Renal cortex interstitium (tissue), 11 donors: ENCODE measurements around the gene KCNJ4. TPM values are rescaled to one million over a fixed set of nuclear protein-coding genes. Genes with fewer than 3 reads are reported as not detected.
A peak's percentile ranks its signal among the peaks of the same experiment; 100 is the strongest.
"Not testable (repeated sequence)": the region's sequence is repeated elsewhere in the genome, so short reads cannot be mapped to it uniquely, and the experiment has no call there.

ENCODE experiments used
- DNase-seq, 11 donors: peaks; one replicate each; pipeline ENCODE4 v3.0.0-alpha.2; 2013; ENCODE audit warnings: low read depth in 9 of 11, low spot score in 4 of 11; ENCODE audit errors: extremely low read depth in 1 of 11
- polyA plus RNA-seq, 3 donors: library from polyadenylated mRNA; unstranded; fragments of 120-200 nt; gene quantifications; one replicate each; pipeline ENCODE4 v1.2.1, GENCODE V29; 2013; ENCODE audit not compliant: insufficient read length in 3 of 3

KCNJ4 gene
- polyA plus RNA-seq, 3 donors = 0.28 to 0.30 (median 0.29) TPM

DNA sequence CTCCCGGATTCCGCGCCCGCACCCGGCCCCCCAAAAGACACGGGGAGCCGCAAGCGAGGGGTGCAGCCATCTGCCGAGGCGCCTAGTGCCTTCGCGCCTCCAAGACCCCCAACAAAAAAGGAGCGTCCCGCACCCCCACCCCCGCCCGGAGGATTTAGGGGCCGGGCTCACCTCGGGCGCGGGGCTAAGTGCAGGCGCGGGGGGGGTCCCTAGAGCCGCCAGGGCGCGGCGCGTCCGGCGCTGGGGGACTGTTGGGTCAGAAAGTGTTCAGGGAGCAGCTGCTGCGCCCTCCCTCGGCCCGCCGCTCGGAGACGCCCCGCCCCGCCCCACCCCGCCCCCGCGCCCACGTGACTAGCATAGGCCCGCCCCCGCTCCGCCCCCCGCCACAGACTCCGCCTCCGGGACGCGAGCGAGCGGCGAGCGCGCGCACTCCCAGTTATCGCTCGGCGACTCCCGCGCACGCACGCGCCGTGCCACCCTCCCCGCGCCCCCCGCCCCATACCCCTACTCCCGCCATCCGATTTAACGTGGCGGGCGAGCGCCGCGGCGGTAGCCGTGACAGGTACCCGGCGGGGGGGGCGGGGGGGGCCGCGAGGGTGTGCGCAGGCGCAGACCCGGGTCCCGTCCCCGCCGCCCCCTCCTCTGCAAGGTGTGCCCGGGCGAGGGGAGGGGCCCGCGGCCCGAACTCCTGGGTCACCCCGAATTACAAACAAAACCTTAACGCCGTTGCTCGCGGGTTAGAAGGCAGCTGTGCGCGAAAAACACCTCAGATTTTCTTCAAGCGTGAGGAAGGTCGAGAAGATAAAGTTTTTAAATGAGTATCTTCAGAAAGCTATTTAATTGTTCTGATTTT is 56.2 kb downstream of the KCNJ4 start:
- peak in 9 of 11 donors; percentile 40 to 82 (median 71) for DNase-seq

DNA sequence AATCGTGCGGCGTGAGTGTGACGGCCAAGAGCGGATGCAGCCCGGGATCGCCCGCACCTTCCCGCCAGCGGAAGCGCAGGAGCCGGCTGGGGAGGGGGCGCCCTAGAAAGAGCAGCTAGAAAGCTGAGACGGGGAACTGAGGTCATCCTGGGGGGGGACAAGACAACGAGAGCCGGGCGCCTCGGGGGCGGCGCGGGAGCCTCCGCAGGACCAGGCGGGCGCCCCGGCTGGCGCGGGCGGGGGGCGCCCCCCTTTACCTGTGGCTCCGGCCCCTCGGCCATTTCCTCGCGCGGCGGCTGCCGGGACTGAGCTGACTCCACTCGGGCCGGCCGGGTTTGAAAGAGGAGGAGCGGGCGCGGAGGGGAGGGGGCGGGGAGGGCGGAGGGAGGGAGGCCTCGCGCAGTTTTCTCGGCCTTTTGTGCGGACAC is 56.8 kb downstream of the KCNJ4 start:
- DNase-seq = peak in 2 of 11 donors; percentile 40 to 45

DNA sequence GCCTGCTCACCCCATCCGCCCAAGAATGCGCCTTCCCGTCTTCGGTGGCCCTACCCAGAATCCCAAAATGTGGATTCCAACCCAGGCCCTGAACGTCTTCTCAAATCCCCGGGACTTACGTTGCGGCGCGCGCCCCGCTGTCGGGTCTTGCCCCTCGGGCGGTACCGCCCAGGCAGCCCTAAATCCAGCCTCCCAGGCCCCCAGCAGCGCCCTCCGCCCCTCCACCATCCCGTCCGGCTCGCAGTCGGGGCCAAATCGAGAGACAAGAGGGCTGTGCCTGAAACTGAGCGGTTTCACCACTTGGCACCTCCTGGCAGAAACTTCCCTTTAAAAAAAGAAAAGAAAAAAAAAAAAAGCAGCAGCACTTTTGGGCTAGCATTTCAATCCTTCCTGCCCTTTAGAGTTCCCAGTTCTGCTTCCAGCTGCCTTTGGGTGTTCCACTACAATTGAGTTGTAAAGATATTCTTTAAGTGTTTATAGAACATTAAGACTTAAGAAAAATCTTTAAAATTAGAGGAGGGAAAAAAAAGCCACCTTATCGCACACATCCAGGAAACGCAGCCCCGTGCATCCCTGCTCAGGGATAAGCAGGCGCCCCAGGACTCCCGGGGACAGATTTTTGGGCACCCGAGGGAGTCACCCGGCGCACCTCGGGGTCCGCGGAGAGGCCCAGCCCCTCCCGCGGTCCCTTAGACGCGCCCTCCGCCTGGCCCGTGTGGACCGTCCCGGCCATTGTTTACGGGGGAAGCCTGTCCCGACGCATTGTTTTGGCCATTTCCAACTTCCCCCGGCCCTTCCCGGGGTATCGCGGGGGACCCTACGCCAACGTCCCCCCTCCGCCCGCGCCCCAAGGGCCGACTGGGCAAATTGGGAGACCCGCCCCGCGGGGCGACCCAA is 57.6 kb downstream of the KCNJ4 start:
- no peak for DNase-seq

DNA sequence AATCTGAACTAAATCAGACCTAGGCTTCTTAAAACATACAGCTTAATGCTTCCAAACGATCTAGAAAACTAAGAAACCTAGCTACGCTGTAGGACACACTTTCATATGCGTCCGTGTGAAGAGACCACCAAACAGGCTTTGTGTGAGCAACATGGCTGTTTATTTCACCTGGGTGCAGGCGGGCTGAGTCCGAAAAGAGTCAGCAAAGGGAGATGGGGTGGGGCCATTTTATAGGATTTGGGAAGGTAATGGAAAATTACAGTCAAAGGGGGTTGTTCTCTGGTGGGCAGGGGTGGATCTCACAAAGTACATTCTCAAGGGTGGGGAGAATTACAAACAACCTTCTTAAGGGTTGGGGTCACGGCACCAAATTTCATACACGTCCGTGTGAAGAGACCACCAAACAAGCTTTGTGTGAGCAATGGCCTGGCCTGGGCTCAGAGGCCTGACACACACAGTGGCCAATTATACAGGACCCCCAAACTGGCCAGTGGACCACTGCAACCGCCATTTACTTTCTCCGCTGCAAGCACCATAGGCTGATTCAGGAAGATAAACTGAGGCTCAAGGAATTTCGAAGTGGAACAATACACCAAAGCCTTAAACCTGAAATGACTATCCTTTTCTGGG is 58.4 kb downstream of the KCNJ4 start:
- not testable (repeated sequence) for DNase-seq

DNA sequence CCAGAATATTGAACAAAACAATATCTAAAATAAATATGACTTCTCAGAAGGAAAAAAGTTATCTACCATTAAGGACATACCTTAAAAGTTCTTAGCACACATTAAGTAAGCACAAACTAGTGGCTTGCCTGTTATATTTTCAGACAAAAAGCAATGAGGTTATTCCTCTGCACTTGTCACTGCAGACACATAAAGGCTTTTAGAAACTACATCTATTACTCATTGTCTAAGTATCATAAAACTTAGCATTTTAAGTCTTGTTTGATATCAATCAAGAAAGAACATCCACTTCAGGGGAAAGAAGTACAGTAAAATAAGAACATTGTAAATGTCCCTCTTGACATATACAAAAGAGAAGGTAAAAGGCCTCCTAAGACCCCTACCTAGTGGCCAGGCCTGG is 59.1 kb downstream of the KCNJ4 start:
- DNase-seq = not testable (repeated sequence)

DNA sequence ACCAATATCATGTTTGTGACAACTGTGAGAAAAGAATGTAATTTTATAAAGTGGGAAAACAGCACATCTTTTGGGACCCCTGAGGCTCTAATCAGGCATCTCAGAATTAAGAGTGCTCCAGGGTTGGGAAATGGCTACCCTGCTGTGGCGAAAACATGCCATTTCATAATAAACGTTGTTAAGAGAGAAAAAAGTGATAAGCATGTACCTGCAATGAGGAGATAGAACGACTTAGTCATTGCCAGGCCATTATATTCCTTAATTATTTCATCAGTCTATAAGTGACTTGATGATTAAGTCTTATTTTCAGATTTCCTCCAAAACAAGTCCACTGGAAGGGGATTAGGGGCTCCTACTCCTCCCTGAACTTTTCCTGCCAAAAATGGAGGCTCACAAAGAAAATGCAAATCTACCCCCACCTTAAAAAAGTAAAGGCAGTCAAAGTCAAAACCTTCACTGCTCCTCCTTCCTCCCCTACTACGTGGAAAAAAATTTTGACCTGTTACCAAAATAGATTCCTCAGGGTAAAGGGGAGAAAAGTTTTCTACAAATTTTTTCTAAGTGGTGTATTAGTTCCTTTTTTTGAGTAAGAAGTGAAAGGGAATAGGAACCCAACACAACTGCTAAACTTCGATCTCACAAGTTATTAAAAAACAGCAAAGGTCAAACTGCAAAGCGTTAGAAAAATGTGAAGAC is 59.9 kb downstream of the KCNJ4 start:
- not testable (repeated sequence) for DNase-seq

DNA sequence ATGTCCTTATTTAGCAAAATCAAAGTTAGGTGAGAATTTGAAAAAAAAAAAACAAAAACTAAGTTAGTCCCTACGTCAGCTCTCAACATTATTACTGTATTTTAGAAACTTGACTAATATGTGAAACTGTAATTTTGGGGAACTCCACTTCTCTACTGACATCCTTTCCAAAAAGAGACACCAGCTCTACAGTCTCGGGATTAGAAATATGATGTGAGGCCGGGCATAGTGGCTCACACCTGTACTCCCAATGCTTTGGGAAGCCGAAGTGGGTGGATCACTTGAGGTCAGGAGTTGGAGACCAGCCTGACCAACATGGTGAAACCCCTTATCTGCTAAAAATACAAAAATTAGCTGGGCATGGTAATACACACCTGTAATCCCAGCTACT is 65.6 kb downstream of the KCNJ4 start:
- not testable (repeated sequence) for DNase-seq

DNA sequence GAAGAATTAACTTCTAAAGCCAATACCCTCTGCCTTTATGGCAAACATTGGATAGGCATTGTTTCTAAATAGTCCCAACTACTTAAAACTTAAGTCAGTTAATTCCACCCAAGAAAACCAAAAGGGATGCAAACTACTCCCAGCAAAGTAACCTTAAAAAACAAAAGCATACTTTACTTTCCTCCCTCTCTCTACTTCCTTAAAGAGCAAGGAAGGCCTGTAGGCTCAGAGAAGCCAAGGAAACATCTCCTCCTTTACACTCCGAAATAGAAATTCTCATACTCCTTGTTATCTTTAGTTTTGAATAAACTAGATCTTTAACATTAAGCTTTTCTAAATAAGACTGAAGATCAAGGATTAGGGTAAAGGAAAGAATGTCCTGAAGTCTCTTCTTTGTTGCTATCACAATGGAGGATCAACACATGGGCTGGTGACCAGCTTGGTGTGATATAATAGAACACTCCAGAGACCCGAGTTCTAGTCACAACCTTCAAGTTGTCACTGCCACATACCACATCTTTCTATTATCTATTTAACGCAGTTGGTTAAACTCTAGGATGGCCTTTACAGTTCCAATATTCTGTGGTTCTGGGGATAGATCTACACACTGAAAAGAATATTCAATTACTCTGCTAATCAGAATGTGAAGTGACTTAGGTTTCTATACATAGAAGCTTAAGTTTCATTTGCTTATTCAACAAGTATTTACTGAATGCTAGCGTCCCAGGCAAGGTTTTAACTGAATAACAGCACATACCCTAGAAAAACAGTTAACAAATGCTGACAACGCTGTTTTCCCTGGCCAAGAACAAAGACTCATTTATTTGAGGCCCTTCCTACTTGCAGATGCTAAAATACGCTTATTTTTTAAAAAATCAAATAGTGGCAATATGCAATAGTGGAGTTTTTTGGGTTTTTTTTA is 66.2 kb downstream of the KCNJ4 start:
- not testable (repeated sequence) for DNase-seq

DNA sequence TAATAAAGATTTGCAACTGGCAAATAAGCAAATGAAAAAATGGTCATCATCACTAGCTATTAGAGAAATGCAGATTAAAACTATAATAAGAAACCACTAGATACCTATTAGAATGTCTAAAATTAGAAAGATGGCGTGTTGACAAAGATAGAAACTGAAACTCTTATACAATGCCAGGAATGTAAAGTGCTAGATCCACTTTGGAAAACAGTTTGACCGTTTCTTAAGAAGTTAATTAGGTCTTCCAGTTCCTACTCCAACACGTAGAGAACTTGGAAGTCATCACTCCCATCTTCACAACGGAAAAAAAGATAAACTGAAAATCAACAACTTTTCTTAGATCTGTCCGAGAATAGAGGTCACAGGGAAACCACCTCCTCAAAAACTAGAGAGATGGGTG is 68.1 kb downstream of the KCNJ4 start:
- not testable (repeated sequence) for DNase-seq

DNA sequence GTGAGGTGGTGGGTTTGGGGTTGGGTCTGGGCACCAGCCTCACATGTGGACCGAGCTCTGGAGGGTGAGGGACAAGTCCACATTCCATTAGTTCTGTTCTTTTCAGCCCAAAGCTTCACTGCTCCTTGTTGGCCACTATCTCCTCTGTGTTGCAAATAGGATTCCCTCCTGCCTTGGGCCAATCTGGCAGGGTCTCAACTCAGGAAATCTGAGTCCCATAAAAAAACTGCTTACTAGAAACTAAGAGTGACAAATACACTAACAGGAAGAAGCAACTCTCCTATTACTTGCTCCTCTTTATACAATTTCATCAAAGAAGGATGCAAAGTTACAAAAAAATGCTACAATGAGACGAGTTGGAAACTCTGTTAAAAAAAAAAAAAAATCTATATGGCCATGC is 71.6 kb downstream of the KCNJ4 start:
- DNase-seq = no peak

DNA sequence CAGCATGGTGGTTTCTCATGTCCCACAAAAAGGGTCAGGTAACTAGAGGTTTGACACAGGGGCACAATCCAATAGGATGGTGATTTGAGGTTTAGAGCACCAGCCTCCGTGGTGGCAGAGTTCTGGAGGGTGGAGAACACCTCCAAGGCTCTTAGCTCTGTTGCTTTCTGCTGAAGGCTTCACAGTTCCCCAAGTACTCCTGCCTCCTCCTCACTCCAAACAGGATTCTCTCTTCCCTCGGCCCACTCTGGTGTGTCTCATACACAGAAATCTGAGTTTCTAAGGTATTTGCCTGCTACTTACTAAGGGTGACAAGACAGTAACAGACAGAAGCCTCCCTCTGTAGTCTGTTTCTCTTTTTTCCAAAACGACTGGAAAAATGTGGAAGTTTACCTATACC is 73.6 kb downstream of the KCNJ4 start:
- not testable (repeated sequence) for DNase-seq

Other genes starting within 250 kb of the KCNJ4 start
- gene TMEM184B, start 182.2 kb downstream of the KCNJ4 start, polyA plus RNA-seq = 10 to 100 TPM; 39.8 to 42.2 (median 42.0) TPM
- gene CSNK1E, start 137.8 kb downstream of the KCNJ4 start, polyA plus RNA-seq = 100 to 1,000 TPM; 111 to 189 (median 145) TPM
- 10 to 100 TPM in 2 of 3 donors, 1 to 10 TPM in 1; 9.3 to 11.6 (median 11.2) TPM for gene KDELR3, start 12.9 kb upstream of the KCNJ4 start, polyA plus RNA-seq
- gene DDX17, start 51.1 kb upstream of the KCNJ4 start, polyA plus RNA-seq = 1,000 to 10,000 TPM in 1 of 3 donors, 100 to 1,000 TPM in 2; 809 to 1,117 (median 924) TPM
- gene DMC1, start 115.0 kb upstream of the KCNJ4 start, polyA plus RNA-seq = 1 to 10 TPM; 5.6 to 6.1 (median 5.7) TPM
- gene FAM227A, start 201.2 kb upstream of the KCNJ4 start, polyA plus RNA-seq = 10 to 100 TPM in 1 of 3 donors, 1 to 10 TPM in 2; 5.9 to 11.6 (median 6.7) TPM
- 10 to 100 TPM; 56.5 to 62.1 (median 58.4) TPM for gene CBY1, start 201.4 kb upstream of the KCNJ4 start, polyA plus RNA-seq
- 100 to 1,000 TPM in 1 of 3 donors, 10 to 100 TPM in 2; 74.4 to 107 (median 97.4) TPM for gene TOMM22, start 226.8 kb upstream of the KCNJ4 start, polyA plus RNA-seq
- gene JOSD1, start 245.7 kb upstream of the KCNJ4 start, polyA plus RNA-seq = 10 to 100 TPM; 41.5 to 45.3 (median 42.6) TPM